ENCODE measurements around the gene DCST1.
"Not testable (repeated sequence)": the region's sequence is repeated elsewhere in the genome, so short reads cannot be mapped to it uniquely, and the experiment has no call there.

The DCST1 gene

GRCh38 chr1:155033524-155033923 is at the start of gene DCST1, which contains the start of gene DCST2:
TSS of gene DCST1 (plus strand) at chr1:155033824. CDS start at chr1:155034037, 213 bp downstream.
TSS of gene DCST2 (minus strand) at chr1:155033781. CDS start at chr1:155033701, 80 bp downstream.
- no peak for DNase-seq

- DNase-seq: not testable (repeated sequence)
These were observed 46.9 kb upstream of the DCST1 start for GRCh38 chr1:154986736-154987135.

GRCh38 chr1:154987326-154987725 is 46.3 kb upstream of the DCST1 start:
- DNase-seq: no peak

GRCh38 chr1:154988058-154988954 is 45.3 kb upstream of the DCST1 start:
- no peak for DNase-seq

GRCh38 chr1:154989195-154989860 is 44.3 kb upstream of the DCST1 start:
- DNase-seq: no peak

GRCh38 chr1:154990276-154990675 is 43.3 kb upstream of the DCST1 start:
- no peak for DNase-seq

- DNase-seq: no peak
These were observed 40.7 kb upstream of the DCST1 start for GRCh38 chr1:154992721-154993571.

GRCh38 chr1:154993572-154994268 is 39.9 kb upstream of the DCST1 start, which contains the start of gene LENEP:
TSS of gene LENEP (plus strand) at chr1:154993586. CDS start at chr1:154993608, 22 bp downstream.
- DNase-seq: no peak

GRCh38 chr1:154994269-154994587 is 39.4 kb upstream of the DCST1 start:
- DNase-seq: no peak

- DNase-seq: no peak
These were observed 39.0 kb upstream of the DCST1 start for GRCh38 chr1:154994591-154994990.

GRCh38 chr1:154995301-154995983 is 38.2 kb upstream of the DCST1 start:
- not testable (repeated sequence) for DNase-seq

- DNase-seq: no peak
These were observed 36.5 kb upstream of the DCST1 start for GRCh38 chr1:154996966-154997701.

- no peak for DNase-seq
These were observed 35.3 kb upstream of the DCST1 start for GRCh38 chr1:154998201-154998780.

GRCh38 chr1:154998818-154999570 is 34.6 kb upstream of the DCST1 start:
- peak in 10 of 14 donors; percentile 16 to 62 (median 42) for DNase-seq

- peak in 3 of 14 donors; percentile 39 to 60 (median 56) for DNase-seq
These were observed 33.8 kb upstream of the DCST1 start for GRCh38 chr1:154999571-155000410.

- DNase-seq: peak in 3 of 14 donors; percentile 47 to 80 (median 78)
These were observed 33.3 kb upstream of the DCST1 start for GRCh38 chr1:155000411-155000725.

- DNase-seq: peak; percentile 81 to 96 (median 92)
These were observed 32.7 kb upstream of the DCST1 start for GRCh38 chr1:155000726-155001424.

- DNase-seq: no peak
These were observed 32.3 kb upstream of the DCST1 start for GRCh38 chr1:155001425-155001674.
